MCF 10A (cell line): ENCODE data around the gene CBFA2T3. TPM values are rescaled to one million over a fixed set of nuclear protein-coding genes. Genes with fewer than 3 reads are reported as not detected.

Source experiments
- BruUV-seq: library from RNA; stranded (reverse); fragments of 400-500 nt; replicated peaks from 2 replicates; lab custom pipeline; 2021; lab: Mats Ljungman, UMichigan
- CTCF ChIA-PET: fragments of 300-600 bp; sonication (Branson Sonifier 250); formaldehyde crosslinking; extraction: SDS; loops from one replicate; lab custom pipeline; 2021; ENCODE audit warnings: antibody characterized with exemption, inconsistent platforms; lab: Yijun Ruan, JAX
- POLR2A ChIA-PET: fragments of 300-600, 350-650 bp; sonication (Branson Sonifier 250); formaldehyde crosslinking; extraction: SDS; loops from one replicate; lab custom pipeline; 2020; ENCODE audit warnings: antibody characterized with exemption, inconsistent platforms; lab: Yijun Ruan, JAX
- DNase-seq: peaks from one replicate; pipeline ENCODE4 v3.0.0-alpha.2; 2018; ENCODE audit not compliant: unreplicated experiment
- H3K27ac Mint-ChIP-seq: one replicate; pipeline ENCODE4 v1.8.0; 2022; ENCODE audit warnings: mild to moderate bottlenecking, low read depth, mixed read lengths; ENCODE audit not compliant: unreplicated experiment
- H3K27me3 Mint-ChIP-seq: one replicate; pipeline ENCODE4 v1.8.0; 2022; ENCODE audit warnings: mixed read lengths; ENCODE audit not compliant: insufficient read depth, unreplicated experiment
- H3K36me3 Mint-ChIP-seq: one replicate; pipeline ENCODE4 v1.8.0; 2022; ENCODE audit warnings: mild to moderate bottlenecking, moderate library complexity, mixed read lengths; ENCODE audit not compliant: insufficient read depth, unreplicated experiment
- H3K4me1 Mint-ChIP-seq: one replicate; pipeline ENCODE4 v1.8.0; 2022; ENCODE audit warnings: mixed read lengths; ENCODE audit not compliant: insufficient read depth, unreplicated experiment
- H3K4me3 Mint-ChIP-seq: one replicate; pipeline ENCODE4 v1.8.0; 2022; ENCODE audit warnings: mild to moderate bottlenecking, moderate library complexity, mixed read lengths; ENCODE audit not compliant: unreplicated experiment
- H3K9me3 Mint-ChIP-seq: one replicate; pipeline ENCODE4 v1.8.0; 2022; ENCODE audit warnings: mixed read lengths; ENCODE audit not compliant: unreplicated experiment
- CTCF ChIP-seq: fragments of 200-600 bp; IDR thresholded peaks from one replicate; pipeline ENCODE4 v1.8.0; 2022; ENCODE audit warnings: antibody characterized with exemption, mild to moderate bottlenecking; ENCODE audit not compliant: unreplicated experiment
- intact Hi-C: fragments of 100-400 bp; cut with micrococcal nuclease; formaldehyde crosslinking; loops from 2 replicates; pipeline ENCODE4 v1.14.1; 2022
- total RNA-seq: library from RNA; stranded (reverse); gene quantifications from 2 replicates; pipeline ENCODE4 v1.2.3, GENCODE V29; 2022

The CBFA2T3 gene
- total RNA-seq, 1 experiment from 2014 or later, result not detected

- Mint-ChIP-seq H3K27ac (no peak overlapping the region), H3K36me3 (no peaks in the 10 kb centered on the region), H3K4me3 (no peak overlapping the region), H3K9me3 (no peaks in the 10 kb centered on the region), H3K4me1 (no peaks in the 10 kb centered on the region), H3K27me3 (peaks cover 72% of the 10 kb centered on the region)
- TF ChIP-seq CTCF, result no peak
- no TSS peak for BruUV-seq
- DNase-seq, result no peak
- intact Hi-C loops, result no loop called here
- POLR2A ChIA-PET, result no interaction called here
- CTCF ChIA-PET, result no interaction called here
Observed at GRCh38 chr16:88972349-88972748, 4.7 kb downstream of the CBFA2T3 start.

GRCh38 chr16:88971371-88972097 lies 5.5 kb downstream of the CBFA2T3 start:
- Mint-ChIP-seq H3K27ac (no peak overlapping the region), H3K36me3 (no peaks in the 10 kb centered on the region), H3K4me3 (no peak overlapping the region), H3K27me3 (peaks cover 63% of the 10 kb centered on the region), H3K4me1 (no peaks in the 10 kb centered on the region), H3K9me3 (no peaks in the 10 kb centered on the region)
- no TSS peak for BruUV-seq
- POLR2A ChIA-PET, result no interaction called here
- no peak for TF ChIP-seq CTCF
- CTCF ChIA-PET, result no interaction called here
- intact Hi-C loops, result no loop called here
- DNase-seq, result no peak

- BruUV-seq, result no TSS peak
- intact Hi-C loops, result no loop called here
- POLR2A ChIA-PET, result no interaction called here
- Mint-ChIP-seq H3K27me3 (peaks cover 56% of the 10 kb centered on the region), H3K27ac (no peak overlapping the region), H3K4me1 (no peaks in the 10 kb centered on the region), H3K9me3 (no peaks in the 10 kb centered on the region), H3K36me3 (no peaks in the 10 kb centered on the region), H3K4me3 (no peak overlapping the region)
- DNase-seq, result no peak
- CTCF ChIA-PET, result no interaction called here
- no peak for TF ChIP-seq CTCF
Observed at GRCh38 chr16:88970539-88971065, 6.4 kb downstream of the CBFA2T3 start.

GRCh38 chr16:88970050-88970449 lies 7.0 kb downstream of the CBFA2T3 start:
- Mint-ChIP-seq H3K36me3 (no peaks in the 10 kb centered on the region), H3K27me3 (peaks cover 52% of the 10 kb centered on the region), H3K4me1 (no peaks in the 10 kb centered on the region), H3K4me3 (no peak overlapping the region), H3K27ac (no peak overlapping the region), H3K9me3 (no peaks in the 10 kb centered on the region)
- intact Hi-C loops, result no loop called here
- POLR2A ChIA-PET, result no interaction called here
- BruUV-seq, result no TSS peak
- DNase-seq, result no peak
- no peak for TF ChIP-seq CTCF
- CTCF ChIA-PET, result no interaction called here
